A549 (cell line): ENCODE data around the gene SH3RF2. TPM values are rescaled to one million over a fixed set of nuclear protein-coding genes. Genes with fewer than 3 reads are reported as not detected.

Experiments
- ATAC-seq, 2 experiments: fragments of 200-7000 bp in 1 of 2; fragments of >200 bp in 1 of 2; cut with Nextera tagmentation in 1 of 2; cut with Tn5 transposase in 1 of 2; 3 replicates each; pipeline versions ENCODE4 v1.8.0 to v1.9.1; 2018 to 2020; ENCODE audit warnings: mild to moderate bottlenecking in 1 of 2, moderate library complexity in 1 of 2
- CTCF ChIA-PET: fragments of 300-600 bp; sonication (Branson Sonifier 250); formaldehyde crosslinking; extraction: SDS; loops from one replicate; lab custom pipeline; 2021; ENCODE audit warnings: antibody characterized with exemption, inconsistent platforms; lab: Yijun Ruan, JAX
- POLR2A ChIA-PET: fragments of 350-600 bp; formaldehyde crosslinking; extraction: SDS; loops from one replicate; lab custom pipeline; 2021; ENCODE audit warnings: antibody characterized with exemption, inconsistent platforms; lab: Yijun Ruan, JAX
- DNase-seq, 2 experiments: peaks; one replicate each; pipeline versions ENCODE4 v3.0.0 to v3.0.0-alpha.2; 2011 to 2016; ENCODE audit warnings: low read depth in 1 of 2, low spot score in 1 of 2
- FAIRE-seq: peaks from 2 replicates; lab custom pipeline; 2011; peaks lifted over from hg19 to GRCh38; lab: Jason Lieb, UNC
- H3K27ac ChIP-seq, 2 experiments: fragments of >200 bp; sonication (Bioruptor Twin); formaldehyde crosslinking; 3 replicates each; pipeline ENCODE4 v1.5.1; 2016 to 2017
- H3K4me1 ChIP-seq: fragments of >200 bp; sonication (Bioruptor Twin); formaldehyde crosslinking; 3 replicates; pipeline ENCODE4 v1.6.1; 2016
- H3K4me2 ChIP-seq: fragments of >200 bp; sonication (Bioruptor Twin); formaldehyde crosslinking; 3 replicates; pipeline ENCODE4 v1.6.1; 2016
- H3K4me3 ChIP-seq: fragments of >200 bp; sonication (Bioruptor Twin); formaldehyde crosslinking; 3 replicates; pipeline ENCODE4 v1.5.1; 2016
- H3K9me3 ChIP-seq: fragments of >200 bp; sonication (Bioruptor Twin); formaldehyde crosslinking; 3 replicates; pipeline ENCODE4 v1.6.1; 2016
- CBX2 ChIP-seq: fragments of 200-600 bp; sonication (generic); IDR thresholded peaks from 2 replicates; pipeline ENCODE4 v1.6.1; 2016; ENCODE audit warnings: low read depth, mild to moderate bottlenecking, borderline replicate concordance
- CBX8 ChIP-seq: fragments of 200-600 bp; sonication (generic); IDR thresholded peaks from 2 replicates; pipeline ENCODE4 v1.6.1; 2016
- CHD2 ChIP-seq: fragments of 150-350 bp; IDR thresholded peaks from 2 replicates; pipeline ENCODE4 v1.6.1; 2014; ENCODE audit warnings: low read length; ENCODE audit not compliant: partially characterized antibody
- EHF ChIP-seq: fragments of 250-450 bp; sonication (Bioruptor Pico); IDR thresholded peaks from 2 replicates; pipeline ENCODE4 v1.5.0; 2020; ENCODE audit warnings: mild to moderate bottlenecking
- EHMT2 ChIP-seq: fragments of 200-600 bp; sonication (generic); IDR thresholded peaks from 2 replicates; pipeline ENCODE4 v1.6.1; 2016; ENCODE audit warnings: antibody characterized with exemption, low read depth, mild to moderate bottlenecking, moderate library complexity
- EP300 ChIP-seq, 2 experiments: fragments of >200 bp; sonication (Bioruptor Twin); formaldehyde crosslinking; IDR thresholded peaks; 2 replicates in 1 of 2; 3 replicates in 1 of 2; pipeline ENCODE4 v1.6.1; 2016 to 2017
- FOSB ChIP-seq: fragments of 250-450 bp; sonication (Bioruptor Pico); IDR thresholded peaks from 2 replicates; pipeline ENCODE4 v1.5.0; 2020; ENCODE audit warnings: mild to moderate bottlenecking, moderate library complexity
- FOSL2 ChIP-seq, 2 experiments: fragments of 450-650 bp in 1 of 2; fragments of >200 bp in 1 of 2; sonication (Bioruptor Twin) in 1 of 2; formaldehyde crosslinking; IDR thresholded peaks; 2 replicates each; pipeline versions ENCODE4 v1.5.0 to v1.6.1; 2016 to 2020; ENCODE audit warnings: mild to moderate bottlenecking in 1 of 2, moderate library complexity in 1 of 2
- FOXS1 ChIP-seq: fragments of 250-450 bp; sonication (Bioruptor Pico); IDR thresholded peaks from 2 replicates; pipeline ENCODE4 v1.5.0; 2020; ENCODE audit warnings: mild to moderate bottlenecking, moderate library complexity
- HOXB5 ChIP-seq: fragments of 250-450 bp; sonication (Bioruptor Pico); IDR thresholded peaks from 2 replicates; pipeline ENCODE4 v1.5.0; 2020; ENCODE audit warnings: mild to moderate bottlenecking, moderate library complexity
- JUN ChIP-seq, 2 experiments: fragments of >200 bp; sonication (Bioruptor Twin); formaldehyde crosslinking; IDR thresholded peaks; 2 replicates in 1 of 2; 3 replicates in 1 of 2; pipeline ENCODE4 v1.6.1; 2016 to 2017
- JUNB ChIP-seq: fragments of >200 bp; sonication (Bioruptor Twin); formaldehyde crosslinking; IDR thresholded peaks from 2 replicates; pipeline ENCODE4 v1.6.1; 2016
- KDM5A ChIP-seq: fragments of 200-600 bp; sonication (generic); IDR thresholded peaks from 2 replicates; pipeline ENCODE4 v1.6.1; 2016; ENCODE audit warnings: antibody characterized with exemption, mild to moderate bottlenecking
- MAFK ChIP-seq: fragments of 450-650 bp; IDR thresholded peaks from 2 replicates; pipeline ENCODE4 v1.6.1; 2014; ENCODE audit not compliant: partially characterized antibody
- MAX ChIP-seq: IDR thresholded peaks from 2 replicates; pipeline ENCODE4 v1.6.1; 2012
- MAZ ChIP-seq: fragments of 150-350 bp; IDR thresholded peaks from 2 replicates; pipeline ENCODE4 v1.6.1; 2014; ENCODE audit warnings: antibody characterized with exemption, low read depth, low read length, borderline replicate concordance
- NPAS2 ChIP-seq: fragments of 250-450 bp; sonication (Bioruptor Pico); IDR thresholded peaks from 2 replicates; pipeline ENCODE4 v1.8.0; 2022; ENCODE audit warnings: mild to moderate bottlenecking, moderate library complexity, borderline replicate concordance
- PBX3 ChIP-seq: IDR thresholded peaks from 2 replicates; pipeline ENCODE4 v1.6.1; 2012
- RARB ChIP-seq: fragments of 250-450 bp; sonication (Bioruptor Pico); IDR thresholded peaks from 2 replicates; pipeline ENCODE4 v1.8.0; 2021; ENCODE audit warnings: mild to moderate bottlenecking, moderate library complexity
- RFX5 ChIP-seq: fragments of 450-650 bp; IDR thresholded peaks from 2 replicates; pipeline ENCODE4 v1.7.1; 2014; ENCODE audit warnings: antibody characterized with exemption, mild to moderate bottlenecking, moderate library complexity
- ZNF302 ChIP-seq: fragments of 250-450 bp; sonication (Bioruptor Pico); IDR thresholded peaks from 2 replicates; pipeline ENCODE4 v1.9.0; 2021; ENCODE audit warnings: inconsistent platforms, mild to moderate bottlenecking, moderate library complexity
- WGBS: methylation state at CpG from one replicate; pipeline ENCODE4 v1.1.6; 2017; ENCODE audit errors: missing lambda C conversion rate; 5-methylcytosine and 5-hydroxymethylcytosine counted together
- polyA plus RNA-seq, 4 experiments: library from polyadenylated mRNA; depleted of rRNA in 3 of 4; stranded (reverse); fragments of >200 nt; fragmentation: RNase III in 1 of 4; extraction: RNeasy Plus Mini Kit Qiagen cat#74134 plus additional on column Dnase treatment in 1 of 4; gene quantifications; 2 replicates in 3 of 4; 3 replicates in 1 of 4; pipeline ENCODE4 v1.2.3, GENCODE V29; 2011 to 2017
- TF ChIP-seq, protein P1 (sequence below): fragments of 150-350 bp; IDR thresholded peaks from 2 replicates; pipeline ENCODE4 v1.6.1; 2014; ENCODE audit warnings: low read depth, mild to moderate bottlenecking, low read length
- TF ChIP-seq, protein P2 (sequence below): fragments of 200-600 bp; sonication (generic); IDR thresholded peaks from 2 replicates; pipeline ENCODE4 v1.6.1; 2016; ENCODE audit warnings: antibody characterized with exemption, mild to moderate bottlenecking, moderate library complexity

SH3RF2 gene
- polyA plus RNA-seq, 2 of the 4 experiments (the other 2 are of a cell fraction), result 4.1 to 6.0 TPM

- FAIRE-seq (no peak), ATAC-seq (no peak), DNase-seq (no peak)
- TF ChIP-seq JUN (IDR thresholded peaks at IDR 0.05), result no peak
- no peak for TF ChIP-seq PBX3
- no peak for TF ChIP-seq FOSB (CRISPR knock-in tag)
- no peak for TF ChIP-seq HOXB5
- TF ChIP-seq CHD2, result no peak
- no peak for TF ChIP-seq RARB
- TF ChIP-seq NPAS2, result no peak
- no peak for TF ChIP-seq JUNB
- TF ChIP-seq, protein P1, sequence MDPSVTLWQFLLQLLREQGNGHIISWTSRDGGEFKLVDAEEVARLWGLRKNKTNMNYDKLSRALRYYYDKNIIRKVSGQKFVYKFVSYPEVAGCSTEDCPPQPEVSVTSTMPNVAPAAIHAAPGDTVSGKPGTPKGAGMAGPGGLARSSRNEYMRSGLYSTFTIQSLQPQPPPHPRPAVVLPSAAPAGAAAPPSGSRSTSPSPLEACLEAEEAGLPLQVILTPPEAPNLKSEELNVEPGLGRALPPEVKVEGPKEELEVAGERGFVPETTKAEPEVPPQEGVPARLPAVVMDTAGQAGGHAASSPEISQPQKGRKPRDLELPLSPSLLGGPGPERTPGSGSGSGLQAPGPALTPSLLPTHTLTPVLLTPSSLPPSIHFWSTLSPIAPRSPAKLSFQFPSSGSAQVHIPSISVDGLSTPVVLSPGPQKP, result no peak
- TF ChIP-seq EHMT2, result no peak
- TF ChIP-seq FOXS1 (CRISPR knock-in tag), result no peak
- TF ChIP-seq CBX8, result no peak
- WGBS, result 83% methylated on average over 2 of the region's 2 CpGs
- H3K27ac ChIP-seq, result peak overlapping the region in 1 of 2 experiments; percentile 18; a peak in 2 of 6 replicates
- H3K4me3 ChIP-seq, result no peak overlapping the region
- CTCF ChIA-PET, result interaction anchor here (0.8 to 2.8 kb wide), 5 partner anchors 25 to 108 kb away, joined by 3 to 9 read pairs (median 4); no protein-coding TSS in a partner anchor
- POLR2A ChIA-PET, result no interaction called here
- H3K4me1 ChIP-seq, result peaks cover 75% of the 10 kb centered on the region
- no peaks in the 10 kb centered on the region for H3K9me3 ChIP-seq
- peak overlapping the region; percentile 42 for H3K4me2 ChIP-seq
Observed at GRCh38 chr5:145941096-145941447, 4.7 kb downstream of the SH3RF2 start.

DNA sequence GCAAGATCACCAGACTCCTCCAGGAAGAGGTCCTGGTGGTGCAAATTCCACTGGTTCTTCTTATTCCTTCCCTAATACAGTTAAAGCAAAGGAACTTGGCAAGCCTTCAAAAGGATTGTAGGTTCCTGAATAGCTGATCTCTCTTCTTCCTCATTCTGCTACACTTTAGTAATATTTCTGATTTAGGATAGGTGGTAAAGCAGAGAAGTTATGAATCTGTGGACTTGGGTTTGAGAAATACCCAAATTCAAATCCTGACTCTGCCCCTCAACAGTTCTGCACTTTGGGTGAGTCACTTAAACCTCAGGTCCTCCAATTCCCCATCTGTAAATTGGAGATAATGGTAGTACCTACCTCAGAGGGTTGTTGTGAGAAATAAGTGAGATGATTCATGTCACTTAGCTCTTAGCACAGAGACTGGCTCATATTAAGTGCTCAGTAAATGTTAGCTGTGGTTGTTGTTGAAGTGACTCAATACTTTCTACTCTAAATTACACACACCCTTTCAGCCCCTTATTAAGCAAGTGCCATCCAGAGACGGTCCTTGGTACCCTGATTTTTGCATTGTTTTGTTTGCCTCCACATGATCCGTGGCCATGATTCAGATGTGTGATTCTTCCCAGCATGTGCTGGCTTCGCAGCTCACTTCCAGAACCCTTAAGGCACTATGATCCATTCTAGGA lies 5.2 kb downstream of the SH3RF2 start:
- WGBS, result 20% methylated on average over 3 of the region's 3 CpGs
- TF ChIP-seq MAFK (no peak), FOSL2 (IDR thresholded peaks at IDR 0.05) (no peak), FOSL2 (CRISPR knock-in tag; IDR thresholded peaks at IDR 0.05) (peak; percentile 26), MAX (0 out of 2 replicates have a peak, but pooled peaks have one; percentile 19), KDM5A (no peak), RARB (no peak), NPAS2 (no peak), JUN (IDR thresholded peaks at IDR 0.05) (no peak), CBX2 (no peak), FOXS1 (CRISPR knock-in tag) (no peak), ZNF302 (no peak), RFX5 (no peak), EHF (CRISPR knock-in tag) (no peak), JUNB (no peak), MAZ (no peak), EP300 (IDR thresholded peaks at IDR 0.05) (no peak)
- TF ChIP-seq, protein P2, sequence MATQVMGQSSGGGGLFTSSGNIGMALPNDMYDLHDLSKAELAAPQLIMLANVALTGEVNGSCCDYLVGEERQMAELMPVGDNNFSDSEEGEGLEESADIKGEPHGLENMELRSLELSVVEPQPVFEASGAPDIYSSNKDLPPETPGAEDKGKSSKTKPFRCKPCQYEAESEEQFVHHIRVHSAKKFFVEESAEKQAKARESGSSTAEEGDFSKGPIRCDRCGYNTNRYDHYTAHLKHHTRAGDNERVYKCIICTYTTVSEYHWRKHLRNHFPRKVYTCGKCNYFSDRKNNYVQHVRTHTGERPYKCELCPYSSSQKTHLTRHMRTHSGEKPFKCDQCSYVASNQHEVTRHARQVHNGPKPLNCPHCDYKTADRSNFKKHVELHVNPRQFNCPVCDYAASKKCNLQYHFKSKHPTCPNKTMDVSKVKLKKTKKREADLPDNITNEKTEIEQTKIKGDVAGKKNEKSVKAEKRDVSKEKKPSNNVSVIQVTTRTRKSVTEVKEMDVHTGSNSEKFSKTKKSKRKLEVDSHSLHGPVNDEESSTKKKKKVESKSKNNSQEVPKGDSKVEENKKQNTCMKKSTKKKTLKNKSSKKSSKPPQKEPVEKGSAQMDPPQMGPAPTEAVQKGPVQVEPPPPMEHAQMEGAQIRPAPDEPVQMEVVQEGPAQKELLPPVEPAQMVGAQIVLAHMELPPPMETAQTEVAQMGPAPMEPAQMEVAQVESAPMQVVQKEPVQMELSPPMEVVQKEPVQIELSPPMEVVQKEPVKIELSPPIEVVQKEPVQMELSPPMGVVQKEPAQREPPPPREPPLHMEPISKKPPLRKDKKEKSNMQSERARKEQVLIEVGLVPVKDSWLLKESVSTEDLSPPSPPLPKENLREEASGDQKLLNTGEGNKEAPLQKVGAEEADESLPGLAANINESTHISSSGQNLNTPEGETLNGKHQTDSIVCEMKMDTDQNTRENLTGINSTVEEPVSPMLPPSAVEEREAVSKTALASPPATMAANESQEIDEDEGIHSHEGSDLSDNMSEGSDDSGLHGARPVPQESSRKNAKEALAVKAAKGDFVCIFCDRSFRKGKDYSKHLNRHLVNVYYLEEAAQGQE, result no peak
- TF ChIP-seq, all 56 proteins: peak for 2
- peak overlapping the region in 1 of 2 experiments; percentile 18; a peak in 2 of 6 replicates for H3K27ac ChIP-seq
- POLR2A ChIA-PET, result no interaction called here
- DNase-seq, result no peak
- CTCF ChIA-PET, result interaction anchor here (0.8 to 2.8 kb wide), 3 partner anchors 14 to 67 kb away, joined by 3 to 9 read pairs (median 3); no protein-coding TSS in a partner anchor
- ATAC-seq, result no peak
- peak overlapping the region; percentile 42 for H3K4me2 ChIP-seq
- H3K4me3 ChIP-seq, result no peak overlapping the region
- no peak for FAIRE-seq
- H3K9me3 ChIP-seq, result no peaks in the 10 kb centered on the region
- H3K4me1 ChIP-seq, result peaks cover 80% of the 10 kb centered on the region
